GM12872 (cell line): Measurements from ENCODE around the gene LTBP3.

Experiments used
- TF ChIP-seq, protein P1 (sequence below): IDR thresholded peaks from 3 replicates; pipeline ENCODE4 v1.5.1; 2011; ENCODE audit warnings: low read depth, mild to moderate bottlenecking, low read length, moderate library complexity; ENCODE audit not compliant: insufficient read depth

The LTBP3 gene

DNA sequence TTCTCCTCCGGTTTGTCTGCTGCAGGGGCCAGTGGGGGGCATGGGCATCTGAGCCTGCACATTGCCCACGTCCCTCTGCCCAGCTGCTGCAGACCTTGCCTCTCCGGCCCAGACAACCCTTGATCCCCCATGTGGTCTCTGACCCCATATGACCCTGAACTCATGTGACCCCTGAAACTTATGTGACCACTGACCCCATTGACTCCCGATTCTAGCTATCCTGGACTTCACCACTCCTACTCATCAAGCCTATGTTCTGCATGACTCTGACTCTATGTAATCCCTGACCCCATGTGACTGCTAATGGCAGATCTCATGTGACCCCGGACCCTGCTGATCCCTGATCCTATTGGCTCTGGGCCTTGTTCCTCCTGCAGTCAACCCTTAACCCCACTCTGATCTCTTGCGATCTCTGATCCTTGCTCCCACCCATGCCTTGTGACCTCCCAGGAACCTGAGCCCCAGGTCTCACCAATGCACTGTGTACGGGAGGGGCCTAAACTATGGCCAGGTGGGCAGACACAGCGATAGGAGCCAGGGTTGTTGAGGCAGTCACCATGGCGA, 5.7 kb downstream of the LTBP3 start:
- TF ChIP-seq, protein P1, sequence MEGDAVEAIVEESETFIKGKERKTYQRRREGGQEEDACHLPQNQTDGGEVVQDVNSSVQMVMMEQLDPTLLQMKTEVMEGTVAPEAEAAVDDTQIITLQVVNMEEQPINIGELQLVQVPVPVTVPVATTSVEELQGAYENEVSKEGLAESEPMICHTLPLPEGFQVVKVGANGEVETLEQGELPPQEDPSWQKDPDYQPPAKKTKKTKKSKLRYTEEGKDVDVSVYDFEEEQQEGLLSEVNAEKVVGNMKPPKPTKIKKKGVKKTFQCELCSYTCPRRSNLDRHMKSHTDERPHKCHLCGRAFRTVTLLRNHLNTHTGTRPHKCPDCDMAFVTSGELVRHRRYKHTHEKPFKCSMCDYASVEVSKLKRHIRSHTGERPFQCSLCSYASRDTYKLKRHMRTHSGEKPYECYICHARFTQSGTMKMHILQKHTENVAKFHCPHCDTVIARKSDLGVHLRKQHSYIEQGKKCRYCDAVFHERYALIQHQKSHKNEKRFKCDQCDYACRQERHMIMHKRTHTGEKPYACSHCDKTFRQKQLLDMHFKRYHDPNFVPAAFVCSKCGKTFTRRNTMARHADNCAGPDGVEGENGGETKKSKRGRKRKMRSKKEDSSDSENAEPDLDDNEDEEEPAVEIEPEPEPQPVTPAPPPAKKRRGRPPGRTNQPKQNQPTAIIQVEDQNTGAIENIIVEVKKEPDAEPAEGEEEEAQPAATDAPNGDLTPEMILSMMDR = no peak

DNA sequence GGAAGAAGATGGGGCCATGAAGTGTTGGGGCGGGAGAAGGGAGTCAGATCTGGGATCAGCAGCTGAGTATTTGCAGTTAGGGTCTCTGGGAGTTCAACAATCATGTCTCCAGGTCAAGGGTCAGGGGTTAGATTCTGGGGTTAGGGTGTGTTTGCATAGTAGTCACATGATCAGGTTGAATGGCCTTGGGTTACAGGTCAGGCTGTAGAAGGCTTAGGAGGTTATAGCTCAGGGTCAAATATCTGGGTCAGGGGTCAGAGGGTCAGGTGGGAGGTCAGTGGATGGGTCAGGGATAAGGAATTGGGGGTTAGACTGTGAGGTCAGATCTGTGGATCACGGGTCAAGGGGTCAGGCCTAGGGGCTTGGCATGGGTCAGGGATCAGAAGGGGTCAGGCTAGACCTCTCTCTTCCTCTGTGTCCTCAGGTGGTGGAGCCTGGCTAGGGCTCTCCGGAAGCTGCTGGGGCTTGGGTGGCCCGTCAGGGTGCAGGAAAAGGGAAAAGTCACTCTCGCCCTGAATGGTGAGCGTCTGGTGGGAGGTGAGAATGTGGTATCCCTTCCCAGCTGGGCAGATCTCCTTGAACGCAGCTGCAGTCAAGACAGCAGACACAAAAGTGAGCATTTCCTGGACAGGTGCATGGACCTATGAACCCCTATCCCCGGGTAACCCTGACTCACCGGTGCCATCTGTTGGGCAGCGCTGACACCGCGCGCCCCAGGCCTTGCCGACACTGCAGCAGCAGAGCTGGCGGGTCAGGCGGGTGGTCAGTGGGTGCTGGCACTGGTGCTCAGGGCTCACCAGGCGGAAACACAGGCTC, 6.4 kb downstream of the LTBP3 start:
- TF ChIP-seq, protein P1 = peak; percentile 92

DNA sequence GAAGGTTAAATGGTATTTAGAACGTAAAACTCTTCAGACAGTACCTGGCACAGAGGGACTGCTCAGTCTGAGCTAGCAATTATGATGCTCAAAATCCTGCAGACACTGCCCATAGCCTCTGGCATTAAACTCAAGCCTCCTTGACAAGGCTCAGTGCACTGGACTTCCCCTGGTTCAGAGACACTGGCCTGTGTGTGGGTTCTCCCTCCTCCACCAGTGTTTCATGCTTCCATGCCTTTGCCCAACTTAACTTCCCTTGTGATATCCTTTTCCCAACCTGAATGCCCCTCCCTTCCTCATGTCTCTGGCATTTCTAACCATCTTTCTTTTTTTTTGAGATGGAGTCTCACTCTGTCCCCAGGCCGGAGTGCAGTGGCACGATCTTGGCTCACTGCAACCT, 9.1 kb downstream of the LTBP3 start:
- TF ChIP-seq, protein P1 = no peak

DNA sequence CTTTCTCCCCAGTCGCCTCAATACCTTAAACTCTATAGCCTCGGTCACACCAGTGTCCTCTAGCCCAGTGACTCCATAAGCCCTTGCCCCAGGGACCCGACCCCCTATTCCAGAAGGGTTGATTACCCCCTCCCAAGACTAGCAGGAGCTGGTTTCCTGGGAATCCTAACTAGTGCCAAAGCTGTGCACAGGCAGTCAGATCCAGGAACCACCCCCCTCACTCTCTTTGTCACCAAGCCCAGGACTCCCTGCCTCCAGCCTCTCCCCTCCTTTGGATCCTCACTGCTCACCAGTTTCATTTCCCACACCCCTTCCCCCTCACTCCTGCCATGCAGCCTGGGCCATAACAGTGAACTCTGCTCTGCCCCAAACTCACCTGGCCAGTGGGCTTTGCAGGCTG, 9.8 kb downstream of the LTBP3 start:
- TF ChIP-seq, protein P1 = no peak

DNA sequence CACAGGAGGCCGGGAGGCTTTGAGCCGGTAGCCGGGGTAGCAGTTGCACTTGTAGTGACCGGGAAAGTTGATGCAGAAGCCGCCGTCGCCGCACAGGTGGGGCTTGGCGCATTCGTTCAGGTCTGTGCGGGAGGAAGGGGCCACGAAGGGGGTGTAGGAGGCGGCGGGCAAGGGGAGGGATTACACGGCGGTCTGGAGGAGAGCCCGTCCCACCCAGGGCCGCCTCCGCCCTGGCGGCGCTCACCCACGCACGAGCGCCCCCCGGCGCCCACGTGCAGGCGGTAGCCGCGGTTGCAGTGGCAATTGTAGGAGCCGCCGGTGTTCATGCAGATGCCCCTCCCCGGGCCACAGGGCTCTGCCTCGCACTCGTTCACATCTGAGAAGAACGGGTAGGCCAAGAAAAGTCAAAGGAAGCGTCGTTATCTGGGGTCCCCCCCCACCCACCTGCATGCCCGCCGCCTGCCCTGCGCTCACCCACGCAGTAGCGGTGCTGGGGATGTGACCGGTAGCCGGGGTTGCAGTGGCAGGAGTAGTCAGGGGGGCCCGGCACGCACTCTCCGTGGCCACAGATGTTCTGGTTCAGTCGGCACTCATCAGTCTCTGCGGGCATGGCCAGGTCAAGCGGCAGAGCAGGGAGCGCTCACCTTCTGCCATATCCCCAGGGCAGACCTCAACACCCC, 10.6 kb downstream of the LTBP3 start:
- TF ChIP-seq, protein P1 = no peak

DNA sequence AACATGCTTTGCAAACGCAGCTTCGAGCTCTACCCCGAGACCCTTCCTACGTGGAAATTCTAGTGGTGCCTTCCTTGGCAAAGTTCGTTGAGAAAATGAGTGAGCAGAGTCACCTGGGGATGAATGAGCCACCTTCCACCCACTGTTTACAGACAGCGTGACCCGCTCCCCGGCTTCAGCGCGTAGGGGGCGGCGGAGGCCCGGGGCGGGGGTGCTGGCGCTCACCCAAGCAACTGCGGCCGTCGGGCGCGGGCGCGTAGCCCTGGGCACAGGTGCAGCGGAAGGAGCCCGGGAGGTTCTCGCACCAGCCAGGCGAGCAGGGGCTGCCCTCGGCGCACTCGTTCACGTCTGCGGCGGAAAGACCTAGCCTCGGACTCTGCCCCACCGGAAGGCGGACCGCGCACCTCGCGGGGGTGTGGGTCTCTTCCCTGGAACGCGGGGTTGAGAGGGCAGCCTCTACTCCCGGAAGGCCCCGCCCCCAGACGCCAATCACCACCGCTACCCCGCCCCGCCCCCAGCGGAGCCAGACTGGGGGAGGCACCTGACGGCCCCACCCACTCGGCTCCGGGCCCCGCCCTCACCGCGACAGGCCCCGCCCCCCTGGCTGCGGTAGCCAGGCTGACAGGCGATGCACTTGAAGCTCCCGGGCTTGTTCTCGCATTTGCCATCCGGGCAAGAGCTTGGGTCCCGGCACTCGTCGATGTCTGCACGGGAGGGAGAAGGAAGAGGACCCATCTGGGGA, 11.8 kb downstream of the LTBP3 start:
- TF ChIP-seq, protein P1 = no peak

DNA sequence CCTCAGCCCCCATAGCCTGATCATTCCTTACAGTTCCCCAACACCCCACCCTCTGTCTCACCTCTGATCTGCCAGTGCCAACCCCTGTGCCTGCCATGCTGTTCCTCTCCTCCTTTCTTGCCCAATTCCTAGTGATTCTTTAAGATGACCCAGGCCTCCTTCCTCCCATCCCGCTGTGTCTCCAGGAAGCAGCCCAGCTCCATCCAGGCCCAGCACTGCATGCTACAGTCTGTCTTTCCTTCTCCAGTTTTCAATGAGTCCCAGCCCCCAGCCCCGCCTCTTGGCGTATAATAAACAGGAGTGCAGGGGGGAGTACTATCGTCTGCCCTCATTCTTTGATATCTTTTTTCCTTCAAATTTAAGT, 12.3 kb downstream of the LTBP3 start:
- TF ChIP-seq, protein P1 = no peak
